Right atrium auricular region (tissue), 2 donors: ENCODE results near the gene DBN1. TPM values are rescaled to one million over a fixed set of nuclear protein-coding genes. Genes with fewer than 3 reads are reported as not detected.

Source experiments
- DNase-seq: peaks from one replicate; pipeline ENCODE4 v3.0.0-alpha.2; 2019; ENCODE audit warnings: low spot score
- H3K27ac ChIP-seq, 2 donors: fragments of 200-600 bp; sonication (generic); 1 replicate in 1 of 2; 2 replicates in 1 of 2; pipeline ENCODE4 v1.5.1; 2016 to 2019
- H3K27me3 ChIP-seq, 2 donors: fragments of 200-600 bp; sonication (generic); one replicate each; pipeline versions ENCODE4 v1.5.1 to v1.6.0; 2017 to 2019
- H3K36me3 ChIP-seq: fragments of 200-600 bp; sonication (generic); one replicate; pipeline ENCODE4 v1.5.1; 2016
- H3K4me1 ChIP-seq, 2 donors: fragments of 200-600 bp; sonication (generic); one replicate each; pipeline versions ENCODE4 v1.5.1 to v1.6.0; 2017 to 2019
- H3K4me3 ChIP-seq, 2 donors: fragments of 200-600 bp; sonication (generic); 1 replicate in 1 of 2; 2 replicates in 1 of 2; pipeline ENCODE4 v1.5.1; 2017 to 2019; ENCODE audit warnings: mild to moderate bottlenecking in 1 of 2, moderate library complexity in 1 of 2
- H3K9me3 ChIP-seq, 2 donors: fragments of 200-600 bp; sonication (generic); one replicate each; pipeline ENCODE4 v1.5.1; 2019
- CTCF ChIP-seq, 2 donors: fragments of 200-600 bp; sonication (generic); IDR thresholded peaks; one replicate each; pipeline ENCODE4 v1.5.1; 2019; ENCODE audit warnings: antibody characterized with exemption in 2 of 2
- total RNA-seq, 2 donors: library from RNA; depleted of rRNA; stranded (reverse); fragments of >200 nt; gene quantifications; one replicate each; pipeline ENCODE4 v1.1.0, GENCODE V29; 2016

The DBN1 gene
- total RNA-seq, 2 donors from 2014 or later: 25.0 to 47.2 TPM

- H3K4me1 ChIP-seq: peaks cover 0 to 54% of the 10 kb centered on the region in 2 donors
- TF ChIP-seq CTCF (IDR thresholded peaks at IDR 0.05): peak in 1 of 2 donors; percentile 17
- H3K4me3 ChIP-seq: peak overlapping the region; percentile 88 to 93
- no peaks in the 10 kb centered on the region for H3K9me3 ChIP-seq
- no peak for DNase-seq
- peaks cover 8% of the 10 kb centered on the region for H3K36me3 ChIP-seq
- H3K27ac ChIP-seq: peak overlapping the region; percentile 95 to 97
- no peaks in the 10 kb centered on the region for H3K27me3 ChIP-seq
These were observed 24.8 kb upstream of the DBN1 start for GRCh38 chr5:177498013-177498787.

GRCh38 chr5:177497292-177498012 is 24.0 kb upstream of the DBN1 start, which contains the start of gene PDLIM7:
PDLIM7 (minus strand) TSS chr5:177497604; CDS start chr5:177496512, 1,092 bp downstream.
- peak in 1 of 2 donors; percentile 30 for TF ChIP-seq CTCF (IDR thresholded peaks at IDR 0.05)
- Histone ChIP-seq H3K4me3 (peak within 1 kb of the TSS; percentile 88 to 93), H3K9me3 (no peaks in the 10 kb centered on the region), H3K27ac (peak within 1 kb of the TSS; percentile 95 to 97), H3K27me3 (no peaks in the 10 kb centered on the region), H3K36me3 (peaks cover 14% of the 10 kb centered on the region), H3K4me1 (peaks cover 0 to 61% of the 10 kb centered on the region in 2 donors)
- peak; percentile 97 for DNase-seq

GRCh38 chr5:177496727-177497291 is 23.4 kb upstream of the DBN1 start:
- H3K27me3 ChIP-seq: no peaks in the 10 kb centered on the region
- no peaks in the 10 kb centered on the region for H3K9me3 ChIP-seq
- no peak for TF ChIP-seq CTCF (IDR thresholded peaks at IDR 0.05)
- DNase-seq: peak; percentile 84
- H3K36me3 ChIP-seq: peaks cover 20% of the 10 kb centered on the region
- H3K4me1 ChIP-seq: peaks cover 0 to 67% of the 10 kb centered on the region in 2 donors
- H3K4me3 ChIP-seq: peak overlapping the region; percentile 88 to 93
- H3K27ac ChIP-seq: peak overlapping the region; percentile 95 to 97

GRCh38 chr5:177496070-177496726 is 22.8 kb upstream of the DBN1 start:
- H3K9me3 ChIP-seq: no peaks in the 10 kb centered on the region
- H3K27me3 ChIP-seq: no peaks in the 10 kb centered on the region
- DNase-seq: no peak
- TF ChIP-seq CTCF (IDR thresholded peaks at IDR 0.05): no peak
- H3K4me1 ChIP-seq: peaks cover 0 to 71% of the 10 kb centered on the region in 2 donors
- peak overlapping the region; percentile 95 to 97 for H3K27ac ChIP-seq
- H3K36me3 ChIP-seq: peaks cover 26% of the 10 kb centered on the region
- peak overlapping the region; percentile 88 to 93 for H3K4me3 ChIP-seq

GRCh38 chr5:177495243-177496060 is 22.0 kb upstream of the DBN1 start:
- Histone ChIP-seq H3K27me3 (no peaks in the 10 kb centered on the region), H3K4me1 (peaks cover 0 to 71% of the 10 kb centered on the region in 2 donors), H3K9me3 (no peaks in the 10 kb centered on the region), H3K36me3 (peaks cover 34% of the 10 kb centered on the region), H3K27ac (peak overlapping the region; percentile 95 to 97), H3K4me3 (peak overlapping the region; percentile 88 to 93)
- no peak for TF ChIP-seq CTCF (IDR thresholded peaks at IDR 0.05)
- DNase-seq: peak; percentile 86
